GM19324 (cell line): Measurements from ENCODE around the gene ZBBX.
"Not testable (repeated sequence)": the region's sequence is repeated elsewhere in the genome, so short reads cannot be mapped to it uniquely, and the experiment has no call there.

Experiments used
- ATAC-seq: cut with Tn5 transposase; IDR thresholded peaks from one replicate; pipeline ENCODE4 v1.9.1; 2021; ENCODE audit warnings: mild to moderate bottlenecking, moderate library complexity; ENCODE audit not compliant: unreplicated experiment, low FRiP score

Gene ZBBX

GRCh38 chr3:167380004-167380689, at the start of gene ZBBX:
ZBBX (minus strand) TSS chr3:167380297; CDS start chr3:167372901, 7,396 bp downstream.
- peak; percentile 100 for ATAC-seq

- ATAC-seq: not testable (repeated sequence)
Observed at GRCh38 chr3:167426962-167427361, 46.9 kb upstream of the ZBBX start.

GRCh38 chr3:167422396-167422795, 42.3 kb upstream of the ZBBX start:
- not testable (repeated sequence) for ATAC-seq

GRCh38 chr3:167409611-167410010, 29.5 kb upstream of the ZBBX start:
- ATAC-seq: no peak

- no peak for ATAC-seq
Observed at GRCh38 chr3:167406876-167407492, 26.9 kb upstream of the ZBBX start.

GRCh38 chr3:167397826-167398225, 17.7 kb upstream of the ZBBX start:
- ATAC-seq: no peak

- ATAC-seq: no peak
Observed at GRCh38 chr3:167396075-167396474, 16.0 kb upstream of the ZBBX start.

- ATAC-seq: no peak
Observed at GRCh38 chr3:167394003-167394402, 13.9 kb upstream of the ZBBX start.

- no peak for ATAC-seq
Observed at GRCh38 chr3:167382155-167382554, 2.1 kb upstream of the ZBBX start.

GRCh38 chr3:167375478-167375877, 4.6 kb downstream of the ZBBX start:
- no peak for ATAC-seq

DNA sequence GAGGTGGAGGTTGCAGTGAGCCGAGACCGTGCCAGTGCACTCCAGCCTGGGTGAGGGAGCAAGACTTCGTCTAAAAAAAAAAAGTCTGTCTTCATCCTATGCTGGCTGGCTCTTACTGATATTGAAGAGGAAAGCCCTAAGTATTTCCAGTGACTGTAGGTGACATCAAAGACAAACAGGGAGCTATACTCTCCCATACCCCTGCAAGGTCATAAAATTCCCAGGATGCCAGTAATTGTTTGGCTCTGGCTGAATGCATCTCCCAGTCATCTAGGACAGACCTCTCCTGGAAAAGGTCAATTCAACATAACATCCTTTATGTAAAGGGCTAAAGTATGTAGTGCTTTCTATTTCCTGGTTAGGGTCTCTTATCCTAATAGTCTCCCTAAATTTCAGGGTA, 8.0 kb downstream of the ZBBX start:
- no peak for ATAC-seq

DNA sequence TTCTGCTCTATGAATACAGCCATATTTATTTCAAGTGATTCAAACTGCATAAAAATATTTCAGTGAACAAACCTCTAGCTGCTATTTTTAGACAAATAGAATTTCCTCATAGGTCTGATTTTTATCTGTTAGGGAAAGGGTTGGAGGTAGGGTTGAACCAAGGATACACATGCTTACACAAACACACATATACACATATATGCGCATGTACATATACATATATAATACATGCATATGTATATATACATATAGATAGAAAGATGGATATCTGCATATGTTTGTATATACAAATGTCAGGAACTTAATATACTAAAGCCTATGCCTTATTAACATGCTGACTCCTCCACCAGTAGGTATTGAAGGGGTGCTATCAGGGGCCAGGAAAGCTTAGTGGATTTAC, 18.1 kb downstream of the ZBBX start:
- ATAC-seq: no peak

DNA sequence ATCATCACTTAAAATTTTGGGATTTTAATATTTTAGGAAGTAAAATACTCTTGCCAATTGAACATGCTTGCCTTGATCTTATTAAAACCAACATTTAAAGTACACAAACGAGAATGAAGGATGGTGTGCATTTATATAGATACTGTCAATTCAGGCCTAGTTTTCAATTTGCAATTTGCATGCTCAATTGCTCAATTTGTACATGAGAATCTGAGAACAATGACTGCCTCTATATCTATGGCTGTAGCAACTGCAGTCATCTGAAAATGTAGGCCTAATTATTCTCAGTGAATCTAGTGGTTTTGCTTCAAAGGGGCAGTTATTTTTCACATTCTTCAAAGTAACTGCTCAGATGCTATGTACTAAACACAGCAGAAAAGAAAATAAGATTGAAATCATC, 18.8 kb downstream of the ZBBX start:
- ATAC-seq: no peak

- ATAC-seq: no peak
Observed at GRCh38 chr3:167355446-167355845, 24.7 kb downstream of the ZBBX start.

GRCh38 chr3:167354751-167355150, 25.3 kb downstream of the ZBBX start:
- ATAC-seq: no peak

- no peak for ATAC-seq
Observed at GRCh38 chr3:167350245-167350862, 29.7 kb downstream of the ZBBX start.

DNA sequence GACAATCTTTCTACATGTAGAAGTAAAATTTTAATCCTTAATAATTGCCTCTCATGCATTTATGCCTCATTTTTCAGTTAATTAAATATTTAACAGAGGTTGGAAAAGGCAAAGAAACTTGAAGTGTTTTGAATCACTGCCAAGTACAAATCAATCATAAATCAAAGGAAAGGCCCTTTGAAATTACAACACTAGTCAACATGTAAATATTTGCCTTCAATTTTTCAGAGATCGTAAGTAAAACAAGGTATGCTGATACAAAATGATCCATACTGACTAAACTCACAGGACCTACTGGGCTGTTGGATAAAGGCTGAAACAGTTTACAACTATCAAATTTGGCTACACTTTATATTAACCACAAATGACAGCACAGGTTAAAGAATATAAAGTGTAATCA, 33.9 kb downstream of the ZBBX start:
- no peak for ATAC-seq

DNA sequence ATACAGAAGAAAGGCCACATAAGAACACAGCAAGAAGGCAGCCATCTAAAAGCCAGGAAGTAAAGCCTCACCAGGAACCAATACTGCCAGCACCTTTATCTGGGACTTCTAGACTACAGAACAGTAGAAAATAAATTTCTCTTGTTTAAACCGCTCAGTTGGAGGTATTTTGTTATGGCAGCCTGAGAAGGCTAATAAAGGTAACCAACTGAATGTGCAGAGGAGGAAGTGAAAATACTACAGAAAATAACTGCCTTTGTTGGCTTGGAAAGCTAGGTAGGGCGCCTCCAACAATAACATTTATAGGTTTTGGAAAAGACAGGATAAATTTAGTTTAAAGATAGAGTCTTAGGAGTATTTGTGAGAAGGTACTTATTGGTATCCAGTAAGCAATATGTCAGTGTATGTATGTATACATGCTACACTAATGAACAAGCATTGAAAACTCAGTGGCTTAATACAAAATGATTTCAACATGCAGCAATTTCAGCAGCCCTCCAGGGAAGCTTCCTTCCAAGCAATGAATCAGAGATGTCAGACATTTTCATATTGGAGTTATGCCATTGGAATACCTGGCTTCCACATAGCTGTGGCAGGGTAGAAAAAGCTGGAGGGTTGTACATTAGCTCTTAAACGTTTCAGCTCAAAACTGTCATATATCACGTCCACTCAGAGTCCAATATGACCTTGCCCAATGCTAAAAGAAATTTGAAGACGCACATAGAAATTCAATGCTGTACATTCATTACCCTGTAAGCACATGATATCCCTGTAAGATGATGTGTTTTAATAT, 48.9 kb downstream of the ZBBX start:
- no peak for ATAC-seq

- no peak for ATAC-seq
Observed at GRCh38 chr3:167323572-167323971, 56.5 kb downstream of the ZBBX start.

GRCh38 chr3:167318996-167319615, 61.0 kb downstream of the ZBBX start:
- ATAC-seq: no peak

- no peak for ATAC-seq
Observed at GRCh38 chr3:167318306-167318705, 61.8 kb downstream of the ZBBX start.
